ENCODE results near the gene CCDC120. TPM values are rescaled to one million over a fixed set of nuclear protein-coding genes. Genes with fewer than 3 reads are reported as not detected.

Gene CCDC120
- total RNA-seq, 1 experiment from 2014 or later: 14.5 TPM

DNA sequence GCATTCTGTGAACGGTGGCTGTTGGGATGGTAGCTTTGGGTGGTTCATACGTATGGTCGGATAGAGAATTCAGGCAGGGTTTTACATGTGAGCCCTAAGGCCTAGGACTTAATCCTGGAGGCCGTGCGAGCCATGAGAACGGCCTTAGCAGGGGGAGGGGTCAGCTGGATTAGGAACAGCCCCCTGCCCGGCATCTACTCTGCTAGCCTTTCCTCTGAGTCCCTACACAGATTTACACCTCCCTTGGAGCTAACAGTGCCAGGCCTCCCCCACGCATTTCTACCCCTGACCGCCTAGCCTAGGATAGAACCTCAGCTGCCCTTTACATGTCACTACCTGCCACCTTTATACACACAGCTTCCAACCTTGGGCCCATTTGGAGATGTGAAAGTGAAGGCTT lies 7.9 kb downstream of the CCDC120 start:
- H3T11ph ChIP-seq (ENCODE audit: low read length): no peak overlapping the region
- no peak overlapping the region for H3K9ac ChIP-seq (ENCODE audit: extremely low read depth, insufficient read length, low read length)
- H2BK5ac ChIP-seq (ENCODE audit: insufficient read length, low read length): no peak overlapping the region
- TF ChIP-seq, protein P1, sequence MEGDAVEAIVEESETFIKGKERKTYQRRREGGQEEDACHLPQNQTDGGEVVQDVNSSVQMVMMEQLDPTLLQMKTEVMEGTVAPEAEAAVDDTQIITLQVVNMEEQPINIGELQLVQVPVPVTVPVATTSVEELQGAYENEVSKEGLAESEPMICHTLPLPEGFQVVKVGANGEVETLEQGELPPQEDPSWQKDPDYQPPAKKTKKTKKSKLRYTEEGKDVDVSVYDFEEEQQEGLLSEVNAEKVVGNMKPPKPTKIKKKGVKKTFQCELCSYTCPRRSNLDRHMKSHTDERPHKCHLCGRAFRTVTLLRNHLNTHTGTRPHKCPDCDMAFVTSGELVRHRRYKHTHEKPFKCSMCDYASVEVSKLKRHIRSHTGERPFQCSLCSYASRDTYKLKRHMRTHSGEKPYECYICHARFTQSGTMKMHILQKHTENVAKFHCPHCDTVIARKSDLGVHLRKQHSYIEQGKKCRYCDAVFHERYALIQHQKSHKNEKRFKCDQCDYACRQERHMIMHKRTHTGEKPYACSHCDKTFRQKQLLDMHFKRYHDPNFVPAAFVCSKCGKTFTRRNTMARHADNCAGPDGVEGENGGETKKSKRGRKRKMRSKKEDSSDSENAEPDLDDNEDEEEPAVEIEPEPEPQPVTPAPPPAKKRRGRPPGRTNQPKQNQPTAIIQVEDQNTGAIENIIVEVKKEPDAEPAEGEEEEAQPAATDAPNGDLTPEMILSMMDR (conservative IDR thresholded peaks at IDR 0.05): no peak
- no peak overlapping the region for H3K56ac ChIP-seq (ENCODE audit: insufficient read length, low read depth, low read length)
- peaks cover 3% of the 10 kb centered on the region for H3K27me3 Mint-ChIP-seq (ENCODE audit: low read depth)
- no peak overlapping the region for H3K14ac ChIP-seq (ENCODE audit: insufficient read depth, low read length)
- no peaks in the 10 kb centered on the region for H3K27me3 ChIP-seq (ENCODE audit: insufficient read depth, low read length)
- H3K4me1 Mint-ChIP-seq: no peaks in the 10 kb centered on the region
- no peak overlapping the region for H4K91ac ChIP-seq (ENCODE audit: insufficient read length, low read depth, low read length)
- peaks cover 70 to 79% of the 10 kb centered on the region in 2 experiments for H3K9me3 Mint-ChIP-seq
- no peak overlapping the region for H3K23ac ChIP-seq (ENCODE audit: insufficient read length, low read depth, low read length)
- H2BK20ac ChIP-seq (ENCODE audit: low read depth, low read length, poor library complexity, severe bottlenecking): no peak overlapping the region
- no peak overlapping the region for H2BK12ac ChIP-seq (ENCODE audit: insufficient read length, low read depth, low read length)
- no peak overlapping the region for H2AK5ac ChIP-seq (ENCODE audit: insufficient read length, low read length)
- H3K27ac Mint-ChIP-seq: no peak overlapping the region
- no peak for DNase-seq
- H3K9me3 ChIP-seq (ENCODE audit: control insufficient read depth, low read depth, low read length): no peaks in the 10 kb centered on the region
- no peak overlapping the region for H4K5ac ChIP-seq (ENCODE audit: insufficient read length, low read depth, low read length)
- H4K8ac ChIP-seq (replicated peaks; ENCODE audit: insufficient read length, low read depth, low read length): no peak overlapping the region
- H3K4me3 Mint-ChIP-seq: no peak overlapping the region
- H3K4me2 ChIP-seq (ENCODE audit: insufficient read depth, insufficient read length, low read length): no peak overlapping the region
- peaks cover 10 to 63% (median 36%) of the 10 kb centered on the region in 3 experiments for H3K36me3 Mint-ChIP-seq (ENCODE audit: insufficient read depth in 1 of 3, low read depth in 3 of 3)
- H2BK120ac ChIP-seq (ENCODE audit: low read depth, low read length, poor library complexity, severe bottlenecking): no peak overlapping the region
- H4K20me1 ChIP-seq (ENCODE audit: control insufficient read depth, insufficient read depth, insufficient read length): no peaks in the 10 kb centered on the region
- no peak overlapping the region for H3K27ac ChIP-seq (ENCODE audit: insufficient read length, low read depth, low read length)
- no peaks in the 10 kb centered on the region for H3K4me1 ChIP-seq (ENCODE audit: insufficient read depth, low read length)
- no peaks in the 10 kb centered on the region for H3K23me2 ChIP-seq (ENCODE audit: insufficient read length, low read depth, low read length, poor library complexity, severe bottlenecking)
- H3K79me1 ChIP-seq (ENCODE audit: insufficient read depth, low read depth, low read length, poor library complexity, severe bottlenecking): no peaks in the 10 kb centered on the region
- no peak overlapping the region for H3K4ac ChIP-seq (ENCODE audit: low read depth, low read length)
- H2BK15ac ChIP-seq (ENCODE audit: low read depth, low read length): no peak overlapping the region
- 0 out of 2 replicates have a peak, but pooled peaks cover 1% of the 10 kb centered on the region for H3K79me2 ChIP-seq (ENCODE audit: insufficient read depth, low read length)
- WGBS (ENCODE audit: extremely low coverage, insufficient read length, low lambda C conversion rate): no CpG with 5 or more reads among the region's 9 CpGs
- H3K18ac ChIP-seq (ENCODE audit: insufficient read length, low read depth, low read length): no peak overlapping the region
- no peak overlapping the region for H2AFZ ChIP-seq (ENCODE audit: low read length)

Measured in H9 (cell line).